HG03103 (cell line): ENCODE measurements around the gene SPHKAP.
"Not testable (repeated sequence)": the region's sequence is repeated elsewhere in the genome, so short reads cannot be mapped to it uniquely, and the experiment has no call there.

Experiments used
- ATAC-seq: cut with Tn5 transposase; IDR thresholded peaks from one replicate; pipeline ENCODE4 v1.9.1; 2021; ENCODE audit warnings: low read depth; ENCODE audit not compliant: unreplicated experiment

SPHKAP gene

DNA sequence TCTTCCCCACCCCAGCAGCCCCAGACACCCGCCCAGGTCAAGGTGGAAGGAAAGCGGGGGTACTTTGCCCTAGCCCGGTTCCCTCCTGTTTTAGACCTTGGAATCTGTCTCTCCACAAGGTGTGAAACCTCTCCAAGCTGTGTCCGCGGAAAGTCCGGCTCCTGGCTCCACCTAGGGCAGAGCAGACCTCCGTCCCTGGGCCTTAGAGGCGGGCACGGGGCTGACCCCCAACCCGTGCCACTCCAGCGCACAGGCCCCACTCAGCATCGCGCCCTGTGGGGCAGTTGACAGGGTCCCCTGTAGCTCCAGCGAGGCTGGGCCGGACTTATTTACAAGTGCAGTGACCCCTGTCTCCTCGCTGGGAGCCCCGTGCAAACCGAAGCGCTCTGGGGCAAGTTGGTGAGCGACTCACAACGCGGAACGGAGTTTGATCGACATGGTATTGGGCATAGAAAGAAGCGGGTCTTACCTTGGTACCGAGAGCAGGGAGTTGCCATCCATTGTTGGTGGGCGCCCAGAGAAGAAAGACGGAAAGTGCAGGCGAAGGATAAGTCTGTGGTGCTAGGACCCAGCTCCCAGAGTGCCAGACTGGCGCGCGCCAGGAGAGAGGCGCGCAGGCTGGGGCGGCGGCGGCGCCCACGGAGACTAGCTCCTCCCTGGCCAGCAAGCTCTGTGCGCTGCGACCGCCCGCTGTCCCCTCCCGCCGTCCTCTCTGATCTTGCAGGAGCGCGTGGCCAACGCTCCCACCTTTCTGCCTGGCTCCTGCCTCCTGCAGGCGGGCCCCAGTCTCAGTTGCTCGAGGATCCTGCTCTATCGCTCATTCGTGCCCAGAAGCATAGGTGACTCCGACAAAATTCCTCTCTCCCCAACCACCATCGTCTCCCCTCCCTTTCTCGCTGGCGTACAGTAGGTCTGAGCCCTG lies at the start of gene SPHKAP:
Gene SPHKAP (minus strand): TSS at position 590 of the 922 bp plus-strand sequence. CDS start 89 bp downstream, at position 501.
- ATAC-seq, result no peak

DNA sequence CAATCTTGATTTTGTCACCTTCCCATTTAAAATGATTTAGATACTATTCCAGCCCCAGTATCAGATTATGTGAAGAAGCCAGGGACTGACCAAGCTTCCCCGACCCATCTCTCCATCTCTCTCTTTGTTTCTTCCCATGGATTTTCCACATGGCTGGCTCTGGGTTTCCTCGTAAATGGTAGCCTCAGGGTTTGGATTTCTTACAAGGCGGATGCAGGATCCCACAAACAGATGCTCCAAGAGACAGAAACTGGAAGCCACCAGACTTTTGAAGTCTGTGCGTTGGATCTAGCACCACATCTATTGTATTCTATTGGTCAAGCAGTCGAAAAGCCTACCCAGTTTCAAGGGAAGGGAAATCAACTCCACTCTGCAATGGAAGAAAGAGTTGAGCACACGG lies 46.0 kb upstream of the SPHKAP start:
- ATAC-seq, result no peak

- ATAC-seq, result no peak
Measured at GRCh38 chr2:228224410-228224809, 42.9 kb upstream of the SPHKAP start.

DNA sequence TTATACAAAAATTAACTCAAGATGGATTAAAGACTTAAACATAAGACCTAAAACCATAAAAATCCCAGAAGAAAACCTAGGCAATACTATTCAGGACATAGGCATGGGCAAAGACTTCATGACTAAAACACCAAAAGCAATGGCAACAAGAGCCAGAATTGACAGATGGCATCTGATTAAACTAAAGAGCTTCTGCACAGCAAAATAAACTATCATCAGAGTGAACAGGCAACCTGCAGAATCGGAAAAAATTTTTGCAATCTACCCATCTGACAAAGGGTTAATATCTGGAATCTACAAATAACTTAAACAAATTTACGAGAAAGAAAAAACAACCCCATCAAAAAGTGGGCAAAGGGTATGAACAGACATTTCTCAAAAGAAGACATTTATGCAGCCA lies 37.1 kb upstream of the SPHKAP start:
- ATAC-seq, result not testable (repeated sequence)

GRCh38 chr2:228197504-228197903 lies 16.0 kb upstream of the SPHKAP start:
- no peak for ATAC-seq

DNA sequence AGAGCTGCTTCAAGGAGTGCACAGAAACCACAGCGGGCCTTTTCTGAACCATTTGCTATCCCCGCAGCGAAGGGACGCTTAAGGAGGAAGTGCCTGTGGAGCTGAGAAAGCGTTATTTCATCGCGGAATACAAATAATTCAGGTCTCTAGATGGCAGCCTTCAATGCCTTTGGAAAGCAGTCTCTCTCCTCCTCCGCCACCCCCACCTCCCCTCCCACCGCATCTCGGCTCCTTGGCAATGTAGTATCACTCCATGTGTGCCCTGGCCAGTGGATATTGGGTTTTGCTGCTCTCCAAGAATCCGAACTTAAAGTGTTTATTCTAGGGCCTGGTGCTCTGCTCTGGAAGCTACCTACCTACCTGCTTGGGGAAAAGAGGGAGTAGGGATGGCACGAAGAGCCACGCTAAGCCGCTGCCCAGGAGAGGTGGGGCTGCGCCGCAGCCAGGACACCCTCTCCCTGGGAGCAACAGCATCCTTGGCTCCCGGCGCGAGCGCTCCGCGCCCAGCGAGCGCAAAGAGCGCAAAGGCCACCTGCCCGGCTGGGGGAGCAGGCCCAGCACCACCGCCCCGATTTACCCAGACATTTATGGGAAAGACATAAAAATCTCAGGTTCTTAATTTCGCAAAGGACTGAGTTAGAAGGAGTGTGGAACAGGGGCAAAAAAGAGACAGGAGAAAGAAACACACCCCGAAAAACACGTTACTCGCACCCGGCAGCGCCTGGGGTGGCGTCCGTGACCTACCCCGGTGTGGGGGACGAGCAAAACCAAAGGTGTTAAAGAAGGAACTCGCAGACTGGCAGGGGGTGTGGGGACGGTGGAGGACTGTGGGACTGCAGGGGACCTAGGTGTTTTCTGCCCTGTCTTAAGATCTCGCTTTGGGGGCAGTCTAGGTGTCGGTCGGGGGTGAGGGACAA lies 1.0 kb downstream of the SPHKAP start:
- ATAC-seq, result no peak

DNA sequence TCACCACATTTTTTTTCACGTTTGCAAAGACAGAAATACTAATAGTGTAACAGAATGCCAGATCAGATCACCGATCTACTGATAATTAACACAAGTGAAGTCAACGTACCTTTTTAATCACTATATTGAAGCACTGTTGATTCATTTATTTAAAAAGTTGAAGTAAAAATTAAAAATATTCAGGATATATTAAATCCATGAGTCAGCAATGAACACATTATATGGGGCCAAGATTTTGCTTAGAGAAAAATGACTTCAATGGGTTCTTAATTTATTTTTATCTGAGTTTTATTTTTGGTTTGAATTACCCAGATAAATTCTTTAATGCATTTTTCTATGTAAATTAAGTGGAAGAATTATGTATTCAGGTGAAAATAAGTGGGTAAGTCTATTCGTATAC lies 14.2 kb downstream of the SPHKAP start:
- ATAC-seq, result no peak

- no peak for ATAC-seq
Measured at GRCh38 chr2:228164718-228165117, 16.8 kb downstream of the SPHKAP start.

DNA sequence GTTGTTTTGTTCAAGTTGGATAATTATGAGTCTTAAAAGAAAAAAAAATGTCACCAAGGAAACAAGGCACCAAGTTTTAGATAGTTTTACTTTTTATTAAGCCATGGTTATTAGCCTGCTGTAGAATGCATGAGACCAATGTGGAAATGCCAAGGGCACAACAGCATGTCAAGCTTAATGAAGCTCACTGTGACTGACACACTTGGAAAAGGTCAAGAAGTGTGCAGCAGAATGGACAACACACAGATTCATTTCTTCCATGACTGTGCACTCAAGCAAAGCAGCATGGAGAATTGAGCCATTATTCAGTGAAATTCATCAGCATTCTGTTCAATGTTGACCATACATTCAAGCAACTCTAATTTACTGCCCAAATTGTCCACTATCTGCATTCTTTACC lies 23.6 kb downstream of the SPHKAP start:
- no peak for ATAC-seq

DNA sequence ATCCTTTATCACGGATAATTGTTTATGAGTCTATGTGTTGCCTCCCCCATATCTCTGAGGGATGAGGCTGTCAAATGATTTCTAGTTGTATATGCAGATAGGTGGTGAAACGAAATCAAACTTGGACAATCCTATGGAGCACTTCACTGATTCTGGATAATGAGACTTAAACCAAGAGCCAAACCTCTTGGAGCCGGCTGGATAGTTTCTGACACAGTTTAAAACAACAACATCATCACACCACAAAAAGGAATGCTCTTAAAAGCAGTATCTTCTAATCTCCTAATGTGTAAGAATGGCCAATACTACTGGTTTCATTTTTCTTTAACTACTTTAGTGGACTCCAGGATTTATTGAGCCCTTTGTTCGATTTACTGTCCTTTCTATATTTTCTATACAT lies 36.5 kb downstream of the SPHKAP start:
- ATAC-seq, result no peak

DNA sequence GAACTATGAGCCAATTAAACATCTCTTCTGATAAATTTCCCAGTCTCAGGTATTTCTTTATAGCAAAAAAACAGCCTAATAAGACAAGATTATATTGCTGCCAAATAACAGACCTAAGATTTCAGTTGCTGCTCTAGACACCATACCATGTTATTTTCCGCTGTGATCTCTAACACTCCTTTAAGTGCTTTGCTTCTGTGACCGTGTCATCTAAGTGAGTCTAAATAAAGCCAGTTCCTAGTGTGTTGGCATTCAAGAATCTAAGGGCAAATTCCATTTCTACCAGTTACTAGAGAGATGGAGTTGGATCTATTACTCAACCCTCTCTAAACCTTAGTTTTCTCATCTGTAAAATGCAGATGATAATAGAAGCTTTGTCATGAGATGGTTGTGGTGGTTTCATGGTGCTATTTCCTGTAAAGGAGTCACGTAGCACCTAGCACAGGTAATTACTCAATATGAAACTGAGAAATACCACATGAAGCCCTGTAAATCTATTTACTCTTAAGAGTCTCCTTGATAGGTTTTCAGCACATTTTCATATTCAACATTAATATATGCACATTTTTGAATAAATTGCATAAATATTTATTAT lies 40.5 kb downstream of the SPHKAP start:
- peak; percentile 98 for ATAC-seq

GRCh38 chr2:228136027-228136426 lies 45.5 kb downstream of the SPHKAP start:
- no peak for ATAC-seq

- no peak for ATAC-seq
Measured at GRCh38 chr2:228135300-228135699, 46.2 kb downstream of the SPHKAP start.

GRCh38 chr2:228131833-228132232 lies 49.7 kb downstream of the SPHKAP start:
- ATAC-seq, result no peak

GRCh38 chr2:228126401-228126800 lies 55.1 kb downstream of the SPHKAP start:
- ATAC-seq, result no peak

- no peak for ATAC-seq
Measured at GRCh38 chr2:228118940-228119339, 62.5 kb downstream of the SPHKAP start.

- no peak for ATAC-seq
Measured at GRCh38 chr2:228107846-228108245, 73.6 kb downstream of the SPHKAP start.

DNA sequence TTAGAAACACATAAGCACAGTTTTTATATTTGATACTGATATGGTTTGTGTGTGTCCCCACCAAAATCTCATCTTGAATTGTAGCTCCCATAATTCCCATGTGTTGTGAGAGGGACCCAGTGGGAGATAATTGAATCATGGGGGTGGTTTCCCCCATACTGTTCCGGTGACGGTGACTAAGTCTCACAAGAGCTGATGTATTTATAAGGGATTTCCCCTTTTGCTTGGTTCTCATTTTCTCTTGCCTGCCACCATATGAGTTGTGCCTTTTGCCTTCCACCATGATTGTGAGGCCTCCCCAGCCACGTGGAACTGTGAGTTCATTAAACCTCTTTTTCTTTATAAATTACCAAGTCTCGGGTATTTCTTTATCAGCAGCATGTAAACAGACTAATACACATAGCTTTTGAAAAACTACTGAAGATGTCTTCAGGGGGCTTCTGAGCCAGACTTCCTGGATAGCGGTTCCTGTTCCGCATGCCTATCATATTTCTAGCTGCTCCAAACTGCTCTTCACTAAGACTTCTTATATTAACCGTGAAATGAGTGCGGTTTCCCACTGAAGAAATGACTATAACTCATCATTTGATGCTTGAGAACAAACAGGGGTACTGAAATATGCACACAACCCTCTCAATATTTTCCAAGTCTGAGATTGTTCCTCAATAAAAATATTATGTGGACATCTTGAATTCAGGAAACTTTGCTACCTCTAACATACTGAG lies 75.8 kb downstream of the SPHKAP start:
- ATAC-seq, result no peak

GRCh38 chr2:228104215-228104614 lies 77.3 kb downstream of the SPHKAP start:
- no peak for ATAC-seq

DNA sequence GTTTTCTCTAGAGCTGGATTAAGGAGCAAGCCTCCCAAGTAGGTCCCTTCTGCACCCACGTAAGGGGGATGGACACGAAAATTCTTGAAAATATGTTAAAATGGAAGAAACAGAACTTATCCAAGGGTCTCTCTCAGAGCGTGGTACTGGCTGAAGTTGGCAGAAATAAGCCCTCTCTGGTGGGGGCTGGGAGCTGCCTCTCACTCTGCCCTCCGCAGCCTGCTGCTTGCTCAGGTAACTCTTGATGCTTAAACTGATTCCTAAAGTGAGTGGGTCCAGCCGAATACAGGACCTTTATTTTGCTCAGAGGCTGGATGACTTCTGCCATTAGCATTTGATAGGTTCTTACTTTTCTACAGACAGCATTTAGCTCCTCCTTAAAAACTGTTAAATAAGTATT lies 78.1 kb downstream of the SPHKAP start:
- no peak for ATAC-seq
